ENCODE data around the gene RBM26. TPM values are rescaled to one million over a fixed set of nuclear protein-coding genes. Genes with fewer than 3 reads are reported as not detected.

Gene RBM26
- total and polyA plus RNA-seq, 2 experiments from 2014 or later: 19.3 to 45.9 TPM

DNA sequence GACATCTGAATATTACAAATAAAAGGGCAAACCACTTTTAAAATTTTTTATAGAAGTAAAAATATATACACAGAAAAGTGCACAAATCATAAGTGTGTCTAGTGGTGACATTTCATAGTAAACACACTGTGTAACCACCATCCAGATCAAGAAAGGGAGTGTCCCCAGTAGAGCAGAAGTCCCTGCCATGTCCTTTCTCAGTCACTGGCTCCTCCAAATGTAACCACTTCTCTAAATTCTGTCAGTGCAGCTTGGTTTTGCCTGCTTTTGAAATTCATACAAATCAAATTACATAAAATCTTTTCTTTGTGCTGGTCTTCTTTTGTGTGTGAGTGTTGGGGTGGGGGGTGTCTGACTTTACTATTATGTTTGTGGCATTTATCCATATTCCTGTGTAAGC lies 116.5 kb downstream of the RBM26 start:
- no peaks in the 10 kb centered on the region for H3K36me3 ChIP-seq (replicated peaks; ENCODE audit: insufficient read depth, low read depth)
- H3K27ac ChIP-seq: no peak overlapping the region
- no peak overlapping the region for H3K4me2 ChIP-seq
- H3K4me1 ChIP-seq (ENCODE audit: insufficient read depth): no peaks in the 10 kb centered on the region
- H3K79me2 ChIP-seq: no peaks in the 10 kb centered on the region
- H3K9me3 ChIP-seq (ENCODE audit: low read depth): no peaks in the 10 kb centered on the region
- no peaks in the 10 kb centered on the region for H4K20me1 ChIP-seq (ENCODE audit: insufficient read depth, poor library complexity, severe bottlenecking)
- H3K27me3 ChIP-seq: no peaks in the 10 kb centered on the region
- TF ChIP-seq, protein P1, sequence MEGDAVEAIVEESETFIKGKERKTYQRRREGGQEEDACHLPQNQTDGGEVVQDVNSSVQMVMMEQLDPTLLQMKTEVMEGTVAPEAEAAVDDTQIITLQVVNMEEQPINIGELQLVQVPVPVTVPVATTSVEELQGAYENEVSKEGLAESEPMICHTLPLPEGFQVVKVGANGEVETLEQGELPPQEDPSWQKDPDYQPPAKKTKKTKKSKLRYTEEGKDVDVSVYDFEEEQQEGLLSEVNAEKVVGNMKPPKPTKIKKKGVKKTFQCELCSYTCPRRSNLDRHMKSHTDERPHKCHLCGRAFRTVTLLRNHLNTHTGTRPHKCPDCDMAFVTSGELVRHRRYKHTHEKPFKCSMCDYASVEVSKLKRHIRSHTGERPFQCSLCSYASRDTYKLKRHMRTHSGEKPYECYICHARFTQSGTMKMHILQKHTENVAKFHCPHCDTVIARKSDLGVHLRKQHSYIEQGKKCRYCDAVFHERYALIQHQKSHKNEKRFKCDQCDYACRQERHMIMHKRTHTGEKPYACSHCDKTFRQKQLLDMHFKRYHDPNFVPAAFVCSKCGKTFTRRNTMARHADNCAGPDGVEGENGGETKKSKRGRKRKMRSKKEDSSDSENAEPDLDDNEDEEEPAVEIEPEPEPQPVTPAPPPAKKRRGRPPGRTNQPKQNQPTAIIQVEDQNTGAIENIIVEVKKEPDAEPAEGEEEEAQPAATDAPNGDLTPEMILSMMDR (IDR thresholded peaks at IDR 0.05; ENCODE audit: poor library complexity): no peak
- TF ChIP-seq EZH2phosphoT487 (IDR thresholded peaks at IDR 0.05; ENCODE audit: low read depth, severe bottlenecking, unreplicated experiment) (no peak), EZH2 (IDR thresholded peaks at IDR 0.05; ENCODE audit: borderline replicate concordance) (no peak)
- H2AFZ ChIP-seq: no peak overlapping the region
- H3K9me2 ChIP-seq (replicated peaks; ENCODE audit: insufficient read depth): no peaks in the 10 kb centered on the region
- no peak overlapping the region for H3K4me3 ChIP-seq
- DNase-seq (ENCODE audit: low spot score): no peak

DNA sequence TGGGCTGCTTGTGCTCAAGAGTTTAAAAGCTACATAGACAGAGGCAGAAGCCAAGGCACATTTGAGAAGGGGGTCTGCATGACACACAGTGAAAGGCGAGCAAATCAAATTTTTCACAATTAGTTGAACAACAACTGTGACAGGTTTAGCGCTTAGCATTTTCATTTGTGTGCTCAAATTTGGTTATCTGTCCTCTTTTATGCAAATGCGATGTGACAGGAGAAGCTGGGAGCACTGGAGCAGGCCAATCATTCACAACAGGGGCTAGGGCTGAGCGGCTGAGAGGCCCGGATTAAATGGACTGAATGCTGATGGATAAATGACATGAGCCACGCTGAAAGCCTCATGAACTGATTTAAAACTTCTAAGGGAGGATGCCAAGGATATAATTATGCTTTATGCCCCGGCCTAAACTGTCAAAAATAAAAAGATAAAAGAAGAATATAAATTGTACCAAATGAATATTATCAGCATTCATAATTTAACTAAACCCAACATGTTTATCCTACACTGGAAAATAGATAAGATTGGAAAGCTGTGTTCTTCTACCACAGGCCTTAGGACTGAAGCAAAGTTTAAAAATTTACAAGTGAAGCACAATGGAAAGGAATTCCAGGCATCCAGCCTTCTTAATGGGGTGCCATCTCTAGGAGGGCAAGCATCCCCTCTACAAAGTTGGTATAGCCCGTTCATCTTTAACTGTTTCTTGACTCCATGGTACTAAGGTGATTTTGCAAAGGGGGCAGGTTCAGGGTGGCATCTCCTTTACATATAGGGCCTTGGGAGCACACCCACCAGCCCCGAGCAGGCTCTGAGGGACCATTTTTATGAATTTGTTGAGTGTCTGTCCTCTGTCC lies 117.9 kb downstream of the RBM26 start:
- Histone ChIP-seq H3K4me1 (ENCODE audit: insufficient read depth) (no peaks in the 10 kb centered on the region), H4K20me1 (ENCODE audit: insufficient read depth, poor library complexity, severe bottlenecking) (no peaks in the 10 kb centered on the region), H2AFZ (no peak overlapping the region), H3K27me3 (no peaks in the 10 kb centered on the region), H3K4me2 (no peak overlapping the region), H3K79me2 (no peaks in the 10 kb centered on the region), H3K9me2 (replicated peaks; ENCODE audit: insufficient read depth) (no peaks in the 10 kb centered on the region), H3K27ac (no peak overlapping the region), H3K4me3 (no peak overlapping the region), H3K36me3 (replicated peaks; ENCODE audit: insufficient read depth, low read depth) (no peaks in the 10 kb centered on the region), H3K9me3 (ENCODE audit: low read depth) (no peaks in the 10 kb centered on the region)
- TF ChIP-seq, protein P1 (IDR thresholded peaks at IDR 0.05; ENCODE audit: poor library complexity): no peak
- TF ChIP-seq EZH2 (IDR thresholded peaks at IDR 0.05; ENCODE audit: borderline replicate concordance) (no peak), EZH2phosphoT487 (IDR thresholded peaks at IDR 0.05; ENCODE audit: low read depth, severe bottlenecking, unreplicated experiment) (no peak)
- WGBS (ENCODE audit: low lambda C conversion rate, missing lambda C conversion rate): 50% methylated on average over 9 of the region's 9 CpGs
- DNase-seq (ENCODE audit: low spot score): no peak

DNA sequence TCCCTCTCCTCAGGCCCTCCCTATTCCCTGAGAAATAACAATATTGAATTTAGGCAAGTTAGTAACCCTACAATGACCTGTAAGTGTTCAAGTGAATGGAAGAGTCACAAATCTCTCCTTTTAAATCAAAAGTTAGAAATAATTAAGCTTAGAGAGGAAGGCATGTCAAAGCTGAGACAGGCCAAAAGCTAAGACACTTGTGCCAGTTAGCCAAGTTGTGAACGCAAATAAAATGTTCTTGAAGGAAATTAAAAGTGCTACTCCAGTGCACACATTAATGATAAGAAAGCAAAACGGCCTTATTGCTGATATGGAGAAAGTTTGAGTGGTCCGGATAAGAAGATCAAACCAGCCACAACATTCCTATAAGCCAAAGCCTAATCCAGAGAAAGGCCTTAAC lies 120.9 kb downstream of the RBM26 start:
- no peak overlapping the region for H3K27ac ChIP-seq
- H3K4me2 ChIP-seq: no peak overlapping the region
- TF ChIP-seq EZH2 (IDR thresholded peaks at IDR 0.05; ENCODE audit: borderline replicate concordance): no peak
- TF ChIP-seq, protein P1 (IDR thresholded peaks at IDR 0.05; ENCODE audit: poor library complexity): no peak
- TF ChIP-seq EZH2phosphoT487 (IDR thresholded peaks at IDR 0.05; ENCODE audit: low read depth, severe bottlenecking, unreplicated experiment): no peak
- no peaks in the 10 kb centered on the region for H3K9me2 ChIP-seq (replicated peaks; ENCODE audit: insufficient read depth)
- H4K20me1 ChIP-seq (ENCODE audit: insufficient read depth, poor library complexity, severe bottlenecking): no peaks in the 10 kb centered on the region
- no peak overlapping the region for H2AFZ ChIP-seq
- no peaks in the 10 kb centered on the region for H3K27me3 ChIP-seq
- H3K36me3 ChIP-seq (replicated peaks; ENCODE audit: insufficient read depth, low read depth): no peaks in the 10 kb centered on the region
- H3K4me3 ChIP-seq: no peak overlapping the region
- WGBS (ENCODE audit: low lambda C conversion rate, missing lambda C conversion rate): 72% methylated on average over 3 of the region's 3 CpGs
- H3K9me3 ChIP-seq (ENCODE audit: low read depth): no peaks in the 10 kb centered on the region
- H3K4me1 ChIP-seq (ENCODE audit: insufficient read depth): no peaks in the 10 kb centered on the region
- DNase-seq (ENCODE audit: low spot score): no peak
- no peaks in the 10 kb centered on the region for H3K79me2 ChIP-seq
